Breast epithelium (tissue), 4 donors: ENCODE measurements around the gene EXO1. TPM values are rescaled to one million over a fixed set of nuclear protein-coding genes. Genes with fewer than 3 reads are reported as not detected.

Experiments used
- DNase-seq, 2 donors: peaks; one replicate each; pipeline ENCODE4 v3.0.0-alpha.2; 2019; ENCODE audit warnings: low spot score in 2 of 2
- H3K27ac ChIP-seq, 2 donors: fragments of 200-600 bp; sonication (generic) in 1 of 2; one replicate each; pipeline ENCODE4 v1.5.1; 2016 to 2019; ENCODE audit warnings: mild to moderate bottlenecking in 1 of 2
- H3K27me3 ChIP-seq, 2 donors: fragments of 200-600 bp; sonication (generic) in 1 of 2; one replicate each; pipeline versions ENCODE4 v1.5.1 to v1.6.0; 2017 to 2019; ENCODE audit warnings: control low read depth in 1 of 2, mild to moderate bottlenecking in 1 of 2
- H3K36me3 ChIP-seq: fragments of 200-600 bp; one replicate; pipeline ENCODE4 v1.5.1; 2019
- H3K4me1 ChIP-seq, 2 donors: fragments of 200-600 bp; sonication (generic); one replicate each; pipeline ENCODE4 v1.5.1; 2016 to 2019; ENCODE audit warnings: control low read depth in 1 of 2
- H3K4me3 ChIP-seq, 3 donors: fragments of 200-600 bp; sonication (generic); 1 replicate in 2 of 3; 2 replicates in 1 of 3; pipeline ENCODE4 v1.5.1; 2016 to 2019; ENCODE audit warnings: mild to moderate bottlenecking in 3 of 3, moderate library complexity in 2 of 3
- H3K9me3 ChIP-seq, 2 donors: fragments of 200-600 bp; sonication (generic) in 1 of 2; one replicate each; pipeline ENCODE4 v1.5.1; 2016 to 2019; ENCODE audit warnings: control low read depth in 1 of 2
- POLR2A ChIP-seq: fragments of 450-650 bp; IDR thresholded peaks from one replicate; pipeline ENCODE4 v1.6.1; 2016; ENCODE audit warnings: antibody characterized with exemption, mild to moderate bottlenecking, moderate library complexity
- POLR2AphosphoS5 ChIP-seq, 3 donors: sonication (generic); formaldehyde crosslinking; IDR thresholded peaks; one replicate each; pipeline ENCODE4 v1.6.1; 2017; ENCODE audit warnings: antibody characterized with exemption in 3 of 3
- intact Hi-C: fragments of 100-400 bp; cut with DNase I; formaldehyde crosslinking; loops from one replicate; pipeline ENCODE4 v1.15.1; 2023; ENCODE audit warnings: low total_unique reads
- total RNA-seq, 3 donors: library from RNA; depleted of rRNA; stranded (reverse); fragments of >200 nt; gene quantifications; one replicate each; pipeline ENCODE4 v1.1.0, GENCODE V29; 2016
- TF ChIP-seq, protein P1 (sequence below), 3 donors: fragments of 450-650 bp; IDR thresholded peaks; one replicate each; pipeline ENCODE4 v1.5.1; 2016 to 2017; ENCODE audit warnings: antibody characterized with exemption in 3 of 3, mild to moderate bottlenecking in 3 of 3, moderate library complexity in 3 of 3

The EXO1 gene
- total RNA-seq, 3 donors from 2014 or later, result 0.16 TPM; not detected in 2

DNA sequence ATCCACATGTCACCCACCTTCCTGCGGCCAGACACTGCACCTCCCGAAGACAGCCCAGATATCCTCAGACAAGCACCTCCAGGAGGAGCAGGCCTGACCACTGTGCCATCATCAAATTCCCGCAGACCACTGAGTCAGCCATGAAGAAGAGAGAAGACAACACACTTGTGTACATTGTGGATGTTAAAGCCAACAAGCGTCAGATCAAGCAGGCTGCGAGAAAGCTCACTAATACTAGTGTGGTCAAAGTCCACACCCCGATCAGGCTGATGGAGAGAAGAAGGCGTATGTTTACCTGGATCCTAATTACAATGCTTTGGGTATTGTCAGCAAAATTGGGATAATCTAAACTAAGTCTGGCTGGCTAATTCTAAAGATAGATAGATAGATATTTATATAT, 68.2 kb downstream of the EXO1 start:
- DNase-seq, result no peak
- TF ChIP-seq POLR2A, result no peak
- TF ChIP-seq POLR2AphosphoS5 (IDR thresholded peaks at IDR 0.05), result no peak
- TF ChIP-seq, protein P1, sequence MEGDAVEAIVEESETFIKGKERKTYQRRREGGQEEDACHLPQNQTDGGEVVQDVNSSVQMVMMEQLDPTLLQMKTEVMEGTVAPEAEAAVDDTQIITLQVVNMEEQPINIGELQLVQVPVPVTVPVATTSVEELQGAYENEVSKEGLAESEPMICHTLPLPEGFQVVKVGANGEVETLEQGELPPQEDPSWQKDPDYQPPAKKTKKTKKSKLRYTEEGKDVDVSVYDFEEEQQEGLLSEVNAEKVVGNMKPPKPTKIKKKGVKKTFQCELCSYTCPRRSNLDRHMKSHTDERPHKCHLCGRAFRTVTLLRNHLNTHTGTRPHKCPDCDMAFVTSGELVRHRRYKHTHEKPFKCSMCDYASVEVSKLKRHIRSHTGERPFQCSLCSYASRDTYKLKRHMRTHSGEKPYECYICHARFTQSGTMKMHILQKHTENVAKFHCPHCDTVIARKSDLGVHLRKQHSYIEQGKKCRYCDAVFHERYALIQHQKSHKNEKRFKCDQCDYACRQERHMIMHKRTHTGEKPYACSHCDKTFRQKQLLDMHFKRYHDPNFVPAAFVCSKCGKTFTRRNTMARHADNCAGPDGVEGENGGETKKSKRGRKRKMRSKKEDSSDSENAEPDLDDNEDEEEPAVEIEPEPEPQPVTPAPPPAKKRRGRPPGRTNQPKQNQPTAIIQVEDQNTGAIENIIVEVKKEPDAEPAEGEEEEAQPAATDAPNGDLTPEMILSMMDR (IDR thresholded peaks at IDR 0.05), result no peak

DNA sequence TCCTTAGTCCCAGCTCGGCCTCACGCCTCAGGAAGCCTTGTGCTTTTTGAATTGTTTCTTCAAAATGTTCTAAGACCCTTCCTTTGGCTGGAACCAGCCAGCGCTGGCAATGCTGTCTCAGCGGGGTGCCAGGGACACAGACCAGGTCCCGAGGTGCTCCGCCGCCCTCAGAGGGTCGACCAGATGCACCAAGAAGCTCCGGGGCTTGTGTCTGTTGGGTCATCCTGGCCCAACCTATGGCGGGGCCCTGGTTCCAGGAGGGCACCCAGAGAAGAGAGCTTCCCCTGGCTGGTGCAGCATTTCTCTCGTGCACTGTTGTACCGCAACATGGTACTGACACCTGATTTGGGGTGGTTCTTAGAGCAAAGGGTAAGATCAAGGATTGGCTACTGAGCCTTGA, 69.5 kb downstream of the EXO1 start:
- no peak for TF ChIP-seq POLR2A
- TF ChIP-seq, protein P1 (IDR thresholded peaks at IDR 0.05), result no peak
- TF ChIP-seq POLR2AphosphoS5 (IDR thresholded peaks at IDR 0.05), result no peak
- no peak for DNase-seq
- Histone ChIP-seq H3K9me3 (no peaks in the 10 kb centered on the region), H3K36me3 (no peaks in the 10 kb centered on the region), H3K27me3 (no peaks in the 10 kb centered on the region), H3K4me1 (no peaks in the 10 kb centered on the region), H3K4me3 (no peak overlapping the region), H3K27ac (no peak overlapping the region)
- intact Hi-C loops, result no loop called here

More for the DNA sequence above, 68.2 kb downstream of the EXO1 start:
- Histone ChIP-seq H3K9me3 (no peaks in the 10 kb centered on the region), H3K36me3 (no peaks in the 10 kb centered on the region), H3K27me3 (no peaks in the 10 kb centered on the region), H3K27ac (no peak overlapping the region), H3K4me3 (no peak overlapping the region), H3K4me1 (no peaks in the 10 kb centered on the region)
- intact Hi-C loops, result no loop called here

DNA sequence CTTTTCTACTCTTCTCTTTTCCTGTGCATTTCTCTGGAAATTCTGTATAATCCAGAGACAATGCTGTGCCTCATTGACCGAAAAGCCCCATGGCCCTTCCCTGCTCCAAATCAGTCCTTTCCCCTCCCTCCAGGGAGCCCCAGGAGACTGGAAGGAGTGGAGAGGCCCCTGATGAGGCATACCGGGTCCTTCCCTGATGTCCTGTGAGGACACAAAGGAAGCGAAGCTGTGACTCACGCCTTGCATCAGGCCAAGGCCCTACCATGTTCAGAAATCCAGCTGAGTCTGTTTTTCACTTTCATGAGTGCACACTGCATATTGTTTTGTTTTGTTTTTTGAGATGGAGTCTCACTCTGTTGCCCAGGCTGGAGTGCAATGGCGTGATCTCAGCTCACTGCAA, 70.9 kb downstream of the EXO1 start:
- intact Hi-C loops, result no loop called here
- no peak overlapping the region for H3K27ac ChIP-seq
- TF ChIP-seq POLR2AphosphoS5 (IDR thresholded peaks at IDR 0.05) (no peak), POLR2A (no peak)
- TF ChIP-seq, protein P1 (IDR thresholded peaks at IDR 0.05), result no peak

DNA sequence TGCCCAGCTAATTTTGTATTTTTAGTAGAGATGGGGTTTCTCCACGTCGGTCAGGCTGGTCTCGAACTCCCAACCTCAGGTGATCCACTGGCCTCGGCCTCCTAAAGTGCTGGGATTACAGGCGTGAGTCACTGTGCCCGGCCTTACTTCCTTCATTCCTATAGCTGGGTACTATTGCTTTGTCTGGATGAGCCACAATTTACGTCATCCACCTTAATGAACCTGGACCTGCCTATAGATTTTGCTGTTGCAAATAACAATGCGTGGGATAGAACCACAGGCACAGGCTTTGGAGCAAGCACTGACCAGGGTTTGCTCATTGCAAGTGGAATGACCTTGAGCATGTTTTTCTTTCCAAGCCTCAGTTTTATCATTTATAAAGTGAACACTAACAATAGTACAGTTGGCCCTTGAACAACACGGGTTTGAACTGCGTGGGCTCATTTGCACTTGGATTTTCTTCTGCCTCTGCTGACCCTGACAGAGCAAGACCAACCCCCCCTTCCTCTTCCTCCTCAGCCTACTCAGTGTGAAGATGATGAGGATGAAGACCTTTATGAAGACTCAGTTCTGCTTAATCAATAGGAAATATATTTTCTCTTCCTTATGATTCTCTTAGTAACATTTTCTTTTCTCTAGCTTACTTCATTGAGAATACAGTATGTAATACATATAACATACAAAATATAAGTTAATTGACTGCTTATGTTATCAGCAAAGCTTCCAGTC, 76.2 kb downstream of the EXO1 start:
- Histone ChIP-seq H3K27ac (no peak overlapping the region), H3K36me3 (no peaks in the 10 kb centered on the region), H3K27me3 (no peaks in the 10 kb centered on the region), H3K9me3 (no peaks in the 10 kb centered on the region), H3K4me3 (no peak overlapping the region), H3K4me1 (no peaks in the 10 kb centered on the region)
- TF ChIP-seq POLR2AphosphoS5 (IDR thresholded peaks at IDR 0.05) (no peak), POLR2A (no peak)
- TF ChIP-seq, protein P1 (IDR thresholded peaks at IDR 0.05), result no peak
- intact Hi-C loops, result no loop called here
- DNase-seq, result no peak

More for the DNA sequence above, 70.9 kb downstream of the EXO1 start:
- H3K4me1 ChIP-seq, result no peaks in the 10 kb centered on the region
- H3K9me3 ChIP-seq, result no peaks in the 10 kb centered on the region
- H3K4me3 ChIP-seq, result no peak overlapping the region
- no peaks in the 10 kb centered on the region for H3K27me3 ChIP-seq
- H3K36me3 ChIP-seq, result no peaks in the 10 kb centered on the region
- DNase-seq, result no peak

DNA sequence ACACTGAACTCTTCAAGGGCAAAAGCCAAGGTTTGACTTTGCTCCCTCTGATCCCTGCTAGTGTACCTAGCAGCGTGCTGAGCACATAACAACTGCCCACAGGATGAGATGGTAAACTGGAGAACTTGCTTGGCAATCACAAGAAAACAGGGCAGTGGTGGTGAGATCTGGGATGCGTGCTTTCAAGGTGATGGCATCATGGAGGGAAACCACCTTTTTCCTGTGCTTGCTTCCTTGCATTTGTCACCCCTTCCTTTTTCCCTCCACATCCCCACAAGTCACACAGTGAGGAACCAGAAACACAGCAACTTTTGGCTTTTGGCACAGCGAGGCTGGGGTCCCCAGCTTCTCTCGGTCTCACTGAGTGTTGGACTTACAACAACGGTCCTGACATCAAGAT, 78.1 kb downstream of the EXO1 start:
- Histone ChIP-seq H3K9me3 (no peaks in the 10 kb centered on the region), H3K4me1 (no peaks in the 10 kb centered on the region), H3K27ac (no peak overlapping the region), H3K4me3 (no peak overlapping the region), H3K36me3 (no peaks in the 10 kb centered on the region), H3K27me3 (no peaks in the 10 kb centered on the region)
- intact Hi-C loops, result no loop called here
- TF ChIP-seq POLR2A (no peak), POLR2AphosphoS5 (IDR thresholded peaks at IDR 0.05) (no peak)
- TF ChIP-seq, protein P1 (IDR thresholded peaks at IDR 0.05), result no peak
- no peak for DNase-seq
